Smooth muscle cell (in vitro differentiated cells): Measurements from ENCODE around the gene MPDZ. TPM values are rescaled to one million over a fixed set of nuclear protein-coding genes. Genes with fewer than 3 reads are reported as not detected.

ENCODE experiments used
- DNase-seq: peaks from one replicate; lab custom pipeline; 2025; ENCODE audit not compliant: unreplicated experiment; lab: John Stamatoyannopoulos, UW
- H2AFZ ChIP-seq: fragments of 200-600 bp; sonication (generic); 2 replicates; pipeline ENCODE4 v1.6.0; 2016; ENCODE audit warnings: antibody characterized with exemption, low read depth, mild to moderate bottlenecking
- H3F3A ChIP-seq: fragments of 200-600 bp; sonication (generic); 2 replicates; pipeline ENCODE4 v1.6.0; 2017; ENCODE audit warnings: antibody characterized with exemption, low read depth
- H3K27ac ChIP-seq: fragments of 200-600 bp; sonication (generic); 2 replicates; pipeline ENCODE4 v1.5.1; 2016; ENCODE audit warnings: low read depth, mild to moderate bottlenecking
- H3K27me3 ChIP-seq: fragments of 200-600 bp; sonication (generic); 2 replicates; pipeline ENCODE4 v1.6.1; 2016; ENCODE audit warnings: low read depth, mild to moderate bottlenecking
- H3K36me3 ChIP-seq: fragments of 200-600 bp; sonication (generic); 2 replicates; pipeline ENCODE4 v1.5.1; 2016; ENCODE audit warnings: low read depth
- H3K4me1 ChIP-seq: fragments of 200-600 bp; sonication (generic); 2 replicates; pipeline ENCODE4 v1.5.1; 2016; ENCODE audit warnings: low read depth
- H3K4me2 ChIP-seq: fragments of 200-600 bp; sonication (generic); 2 replicates; pipeline ENCODE4 v1.6.0; 2016; ENCODE audit warnings: mild to moderate bottlenecking
- H3K4me3 ChIP-seq: fragments of 200-600 bp; sonication (generic); 2 replicates; pipeline ENCODE4 v1.5.1; 2016; ENCODE audit warnings: mild to moderate bottlenecking
- H3K79me2 ChIP-seq: fragments of 200-600 bp; sonication (generic); 2 replicates; pipeline ENCODE4 v1.6.0; 2016; ENCODE audit warnings: low read depth, mild to moderate bottlenecking
- H3K9ac ChIP-seq: fragments of 200-600 bp; sonication (generic); 2 replicates; pipeline ENCODE4 v1.6.0; 2016; ENCODE audit warnings: low read depth
- H3K9me3 ChIP-seq: fragments of 200-600 bp; sonication (generic); replicated peaks from 2 replicates; pipeline ENCODE4 v1.5.1; 2016; ENCODE audit warnings: low read depth
- H4K20me1 ChIP-seq: fragments of 200-600 bp; sonication (generic); 2 replicates; pipeline ENCODE4 v1.6.0; 2016; ENCODE audit warnings: low read depth
- CTCF ChIP-seq: fragments of 200-600 bp; sonication (generic); IDR thresholded peaks from 2 replicates; pipeline ENCODE4 v1.5.1; 2017; ENCODE audit warnings: borderline replicate concordance, mild to moderate bottlenecking, antibody characterized with exemption; ENCODE audit not compliant: insufficient read depth, poor library complexity, severe bottlenecking
- WGBS: methylation state at CpG from one replicate; pipeline ENCODE4 v1.1.7; 2016; ENCODE audit warnings: low lambda C conversion rate; 5-methylcytosine and 5-hydroxymethylcytosine counted together
- polyA plus RNA-seq: library from polyadenylated mRNA; unstranded; fragments of >200 nt; fragmentation: Nextera tagmentation; extraction: Ambion mirVana; gene quantifications from 2 replicates; pipeline ENCODE4 v1.2.1, GENCODE V29; 2016
- total RNA-seq: library from RNA; depleted of rRNA; stranded (reverse); fragments of >200 nt; gene quantifications from 2 replicates; pipeline ENCODE4 v1.2.3, GENCODE V29; 2014

The MPDZ gene
- total and polyA plus RNA-seq, 2 experiments from 2014 or later, result 16.2 to 69.5 TPM

- no peak for DNase-seq
- no peaks in the 10 kb centered on the region for H3F3A ChIP-seq
- H3K4me2 ChIP-seq, result no peak overlapping the region
- H3K27ac ChIP-seq, result no peak overlapping the region
- H2AFZ ChIP-seq, result no peak overlapping the region
- WGBS, result 95% methylated on average over 12 of the region's 12 CpGs
- H3K79me2 ChIP-seq, result no peaks in the 10 kb centered on the region
- no peaks in the 10 kb centered on the region for H3K9me3 ChIP-seq
- H3K4me3 ChIP-seq, result no peak overlapping the region
- no peaks in the 10 kb centered on the region for H3K4me1 ChIP-seq
- H3K36me3 ChIP-seq, result no peaks in the 10 kb centered on the region
- no peak overlapping the region for H3K9ac ChIP-seq
- H3K27me3 ChIP-seq, result no peaks in the 10 kb centered on the region
- H4K20me1 ChIP-seq, result no peaks in the 10 kb centered on the region
- TF ChIP-seq CTCF, result no peak
These were observed 208.6 kb downstream of the MPDZ start for GRCh38 chr9:13070612-13071595.

- Histone ChIP-seq H3K36me3 (no peaks in the 10 kb centered on the region), H3K9ac (no peak overlapping the region), H4K20me1 (no peaks in the 10 kb centered on the region), H3K4me1 (no peaks in the 10 kb centered on the region), H3K9me3 (no peaks in the 10 kb centered on the region), H3K4me3 (no peak overlapping the region), H3K27me3 (no peaks in the 10 kb centered on the region), H3K4me2 (no peak overlapping the region), H3F3A (no peaks in the 10 kb centered on the region), H3K27ac (no peak overlapping the region), H3K79me2 (no peaks in the 10 kb centered on the region), H2AFZ (no peak overlapping the region)
- WGBS, result 97% methylated on average over 3 of the region's 3 CpGs
- TF ChIP-seq CTCF, result no peak
- DNase-seq, result no peak
These were observed 210.0 kb downstream of the MPDZ start for GRCh38 chr9:13069498-13069897.

GRCh38 chr9:13064676-13065075 lies 214.8 kb downstream of the MPDZ start:
- Histone ChIP-seq H3K4me1 (no peaks in the 10 kb centered on the region), H2AFZ (no peak overlapping the region), H3K79me2 (no peaks in the 10 kb centered on the region), H3K9ac (no peak overlapping the region), H3K27ac (no peak overlapping the region), H4K20me1 (no peaks in the 10 kb centered on the region), H3K4me3 (no peak overlapping the region), H3K4me2 (no peak overlapping the region), H3F3A (no peaks in the 10 kb centered on the region), H3K9me3 (no peaks in the 10 kb centered on the region), H3K27me3 (no peaks in the 10 kb centered on the region), H3K36me3 (no peaks in the 10 kb centered on the region)
- TF ChIP-seq CTCF, result no peak
- no peak for DNase-seq
- 48% methylated on average over 1 of the region's 1 CpG for WGBS
